K562 (cell line): ENCODE measurements around the gene WBP1L. TPM values are rescaled to one million over a fixed set of nuclear protein-coding genes. Genes with fewer than 3 reads are reported as not detected.

Experiments used
- ATAC-seq: fragments of 200-7000 bp; cut with Tn5 transposase; 3 replicates; pipeline ENCODE4 v1.9.1; 2020; ENCODE audit warnings: moderate library complexity
- BruUV-seq: library from RNA; stranded (reverse); fragments of 400-500 nt; replicated peaks from 2 replicates; lab custom pipeline; 2021; lab: Mats Ljungman, UMichigan
- CTCF ChIA-PET: fragments of 300-600 bp; formaldehyde crosslinking; extraction: SDS; loops from one replicate; lab custom pipeline; 2021; ENCODE audit warnings: low intra/inter-chr PET ratio; lab: Yijun Ruan, JAX
- POLR2A ChIA-PET: fragments of 300-600, 350-650 bp; sonication (Branson Sonifier 250); formaldehyde crosslinking; extraction: SDS; loops from one replicate; lab custom pipeline; 2021; ENCODE audit warnings: antibody characterized with exemption, inconsistent platforms; lab: Yijun Ruan, JAX
- DNase-seq, 4 experiments: peaks; one replicate each; pipeline versions ENCODE4 v3.0.0 to v3.0.0-alpha.2; 2011 to 2018; ENCODE audit warnings: low spot score in 3 of 4, mixed read lengths in 3 of 4; ENCODE audit errors: extremely low read depth in 1 of 4
- FAIRE-seq: peaks from 2 replicates; lab custom pipeline; 2011; peaks lifted over from hg19 to GRCh38; lab: Jason Lieb, UNC
- H2AFZ ChIP-seq: 2 replicates; pipeline ENCODE4 v1.6.0; 2011; ENCODE audit warnings: low read depth, low read length, control low read depth, inconsistent platforms
- H3K27ac ChIP-seq: fragments of 200-600 bp; 3 replicates; pipeline ENCODE4 v1.8.0; 2011; ENCODE audit warnings: low read depth, mild to moderate bottlenecking, control low read depth, inconsistent platforms, low read length, moderate library complexity, mixed read lengths; ENCODE audit errors: extremely low read depth
- H3K27me3 ChIP-seq, 2 experiments: fragments of 300-600 bp in 1 of 2; 2 replicates in 1 of 2; 3 replicates in 1 of 2; pipeline versions ENCODE4 v1.6.0 to v1.8.0; 2011; ENCODE audit warnings: inconsistent platforms in 2 of 2, low read length in 2 of 2, mild to moderate bottlenecking in 1 of 2, mixed read lengths in 1 of 2, moderate library complexity in 1 of 2; ENCODE audit not compliant: control insufficient read depth in 2 of 2, insufficient read depth in 2 of 2
- H3K36me3 ChIP-seq: fragments of 300-600 bp; 3 replicates; pipeline ENCODE4 v1.8.0; 2011; ENCODE audit warnings: mild to moderate bottlenecking, low read length, inconsistent platforms; ENCODE audit not compliant: control insufficient read depth, insufficient read depth
- H3K4me1 ChIP-seq, 2 experiments: fragments of 200-600 bp in 1 of 2; replicated peaks in 1 of 2; 2 replicates in 1 of 2; 3 replicates in 1 of 2; pipeline versions ENCODE4 v1.5.1 to v1.8.0; 2011; ENCODE audit warnings: inconsistent platforms in 2 of 2, low read length in 2 of 2, mild to moderate bottlenecking in 1 of 2, mixed read lengths in 1 of 2, moderate library complexity in 1 of 2; ENCODE audit not compliant: control insufficient read depth in 2 of 2, insufficient read depth in 2 of 2
- H3K4me2 ChIP-seq: 2 replicates; pipeline ENCODE4 v1.6.1; 2011; ENCODE audit warnings: low read length, control low read depth, inconsistent platforms, mixed read lengths; ENCODE audit not compliant: insufficient read depth
- H3K4me3 ChIP-seq: fragments of 200-600 bp; sonication (generic), shearing (Covaris generic); 2 replicates; pipeline ENCODE4 v1.5.1; 2016; ENCODE audit warnings: control low read depth, inconsistent platforms
- H3K79me2 ChIP-seq: fragments of 200-600 bp; 3 replicates; pipeline ENCODE4 v1.8.0; 2011; ENCODE audit warnings: low read length, inconsistent platforms; ENCODE audit not compliant: control insufficient read depth, insufficient read depth
- H3K9ac ChIP-seq, 2 experiments: 2 replicates each; pipeline versions ENCODE4 v1.6.0 to v1.6.1; 2011; ENCODE audit warnings: low read depth in 2 of 2, low read length in 2 of 2, control low read depth in 1 of 2, inconsistent platforms in 1 of 2, mild to moderate bottlenecking in 1 of 2, mixed read lengths in 1 of 2; ENCODE audit not compliant: insufficient read depth in 1 of 2
- H3K9me1 ChIP-seq: one replicate; pipeline ENCODE4 v1.6.0; 2011; ENCODE audit warnings: inconsistent platforms, mild to moderate bottlenecking, low read length, moderate library complexity; ENCODE audit not compliant: control insufficient read depth, insufficient read depth
- H3K9me3 ChIP-seq: replicated peaks from 2 replicates; pipeline ENCODE4 v1.5.1; 2011; ENCODE audit warnings: low read depth, low read length, inconsistent platforms; ENCODE audit not compliant: control insufficient read depth, insufficient read depth
- H4K20me1 ChIP-seq: replicated peaks from 2 replicates; pipeline ENCODE4 v1.6.1; 2011; ENCODE audit warnings: low read length, inconsistent platforms, mixed read lengths; ENCODE audit not compliant: control insufficient read depth, insufficient read depth
- MAZ ChIP-seq, 2 experiments: fragments of 450-650 bp in 1 of 2; sonication (generic) in 1 of 2; formaldehyde crosslinking; IDR thresholded peaks in 1 of 2; conservative IDR thresholded peaks in 1 of 2; 2 replicates each; pipeline versions ENCODE4 v1.4.0 to v1.5.0; 2020; ENCODE audit warnings: mild to moderate bottlenecking in 1 of 2, missing genetic modification reagents in 1 of 2
- VEZF1 ChIP-seq: fragments of 200-800 bp; sonication (Bioruptor generic); IDR thresholded peaks from 2 replicates; pipeline ENCODE4 v1.6.1; 2017; ENCODE audit warnings: missing genetic modification characterization, missing compliant biosample characterization
- ZNF146 ChIP-seq: IDR thresholded peaks from one replicate; pipeline ENCODE4 v1.6.1; 2018; ENCODE audit warnings: missing compliant biosample characterization; ENCODE audit not compliant: unreplicated experiment
- WGBS: fragments of 100-300 bp; shearing (Covaris generic); methylation state at CpG from one replicate; pipeline ENCODE4 v1.1.6; 2016; ENCODE audit warnings: low coverage, mixed read lengths; ENCODE audit not compliant: insufficient coverage; ENCODE audit errors: missing lambda C conversion rate; 5-methylcytosine and 5-hydroxymethylcytosine counted together
- in situ Hi-C: fragments of 300-500 bp; cut with MboI; formaldehyde crosslinking; loops from 4 replicates; pipeline ENCODE4 v1.15.0; 2018; ENCODE audit warnings: inconsistent platforms, mixed read lengths
- intact Hi-C: fragments of 100-400 bp; cut with micrococcal nuclease; formaldehyde crosslinking; loops from 2 replicates; pipeline ENCODE4 v1.14.2; 2022
- polyA plus RNA-seq, 8 experiments: library from polyadenylated mRNA; depleted of rRNA in 4 of 8; stranded (reverse) in 5 of 8; unstranded in 3 of 8; fragments of >200 nt; fragmentation: Nextera tagmentation in 2 of 8; fragmentation: Illumina TruSeq in 1 of 8; extraction: Ambion mirVana in 2 of 8; extraction: Trizol in 1 of 8; gene quantifications; 2 replicates each; pipeline versions ENCODE4 v1.2.1 to v1.2.3, GENCODE V29; 2011 to 2014; ENCODE audit warnings: inconsistent platforms in 1 of 8, missing spikeins in 1 of 8
- total RNA-seq, 7 experiments: library from RNA; depleted of rRNA in 6 of 7; stranded (reverse); fragments of >200 nt in 6 of 7; fragmentation: Illumina TruSeq in 2 of 7; extraction: Trizol in 2 of 7; gene quantifications; 2 replicates each; pipeline versions ENCODE4 v1.2.1 to v1.2.3, GENCODE V29; 2011 to 2021; ENCODE audit warnings: low replicate concordance in 1 of 7
- TF ChIP-seq, protein P1 (sequence below): fragments of 250-450 bp; sonication (Bioruptor Pico); IDR thresholded peaks from 2 replicates; pipeline ENCODE4 v1.8.0; 2021; ENCODE audit warnings: moderate library complexity, mild to moderate bottlenecking, inconsistent platforms

The WBP1L gene
- total and polyA plus RNA-seq, 9 of the 15 experiments (the other 6 are each of a cell fraction or from before 2014, with no cell fraction given) = 3.2 to 14.4 (median 11.3) TPM

- intact Hi-C loops = no loop called here
- peak; percentile 28; the same call in 1 of the 2 replicates for TF ChIP-seq VEZF1 (CRISPR knock-in tag)
- peak in 1 of 2 experiments; percentile 40; a peak in 1 of 4 replicates for TF ChIP-seq MAZ (CRISPR knock-in tag; conservative IDR thresholded peaks at IDR 0.05 in 1 of 2, IDR thresholded peaks at IDR 0.05 in 1 of 2)
- TF ChIP-seq ZNF146 = no peak
- TF ChIP-seq, protein P1, sequence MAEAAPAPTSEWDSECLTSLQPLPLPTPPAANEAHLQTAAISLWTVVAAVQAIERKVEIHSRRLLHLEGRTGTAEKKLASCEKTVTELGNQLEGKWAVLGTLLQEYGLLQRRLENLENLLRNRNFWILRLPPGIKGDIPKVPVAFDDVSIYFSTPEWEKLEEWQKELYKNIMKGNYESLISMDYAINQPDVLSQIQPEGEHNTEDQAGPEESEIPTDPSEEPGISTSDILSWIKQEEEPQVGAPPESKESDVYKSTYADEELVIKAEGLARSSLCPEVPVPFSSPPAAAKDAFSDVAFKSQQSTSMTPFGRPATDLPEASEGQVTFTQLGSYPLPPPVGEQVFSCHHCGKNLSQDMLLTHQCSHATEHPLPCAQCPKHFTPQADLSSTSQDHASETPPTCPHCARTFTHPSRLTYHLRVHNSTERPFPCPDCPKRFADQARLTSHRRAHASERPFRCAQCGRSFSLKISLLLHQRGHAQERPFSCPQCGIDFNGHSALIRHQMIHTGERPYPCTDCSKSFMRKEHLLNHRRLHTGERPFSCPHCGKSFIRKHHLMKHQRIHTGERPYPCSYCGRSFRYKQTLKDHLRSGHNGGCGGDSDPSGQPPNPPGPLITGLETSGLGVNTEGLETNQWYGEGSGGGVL = no peak
- Histone ChIP-seq H3K4me2 (peak overlapping the region; percentile 42), H3K27me3 (no peaks in the 10 kb centered on the region), H3K9me1 (no peaks in the 10 kb centered on the region), H4K20me1 (no peaks in the 10 kb centered on the region), H3K9me3 (no peaks in the 10 kb centered on the region), H2AFZ (no peak overlapping the region; the same call in 1 of the 2 replicates), H3K4me3 (no peak overlapping the region), H3K79me2 (peaks cover 27% of the 10 kb centered on the region), H3K27ac (no peak overlapping the region; the same call in 2 of the 3 replicates), H3K4me1 (peaks cover 27 to 54% of the 10 kb centered on the region in 2 experiments), H3K9ac (peak overlapping the region; percentile 12 to 82; a peak in 2 of 4 replicates), H3K36me3 (peaks cover 4% of the 10 kb centered on the region; the same call in 1 of the 3 replicates)
- in situ Hi-C loops = no loop called here
- no TSS peak for BruUV-seq
- ChIA-PET POLR2A (interaction anchor here (0.6 kb wide), 1 partner anchor 14 kb away, joined by 3 read pairs; no protein-coding TSS in a partner anchor), CTCF (no interaction called here)
- no peak for FAIRE-seq
- WGBS = 47% methylated on average over 14 of the region's 18 CpGs
- ATAC-seq = peak; percentile 22; the same call in 2 of the 3 replicates
- DNase-seq = no peak
Measured at GRCh38 chr10:102782673-102783551, 39.2 kb downstream of the WBP1L start.
